Osteoblast (primary cell): ENCODE results near the gene FXR2. TPM values are rescaled to one million over a fixed set of nuclear protein-coding genes. Genes with fewer than 3 reads are reported as not detected.

Source experiments
- DNase-seq: peaks from one replicate; pipeline ENCODE4 v3.0.0; 2011; ENCODE audit warnings: low spot score, mixed read lengths; ENCODE audit not compliant: insufficient read length; ENCODE audit errors: missing footprints
- H2AFZ ChIP-seq: 2 replicates; pipeline ENCODE4 v1.6.0; 2011; ENCODE audit warnings: mild to moderate bottlenecking, low read length
- H3K27ac ChIP-seq: 2 replicates; pipeline ENCODE4 v1.5.1; 2011; ENCODE audit warnings: mild to moderate bottlenecking, low read depth, low read length, moderate library complexity
- H3K27me3 ChIP-seq: 2 replicates; pipeline ENCODE4 v1.6.0; 2012; ENCODE audit warnings: mild to moderate bottlenecking, control low read depth, inconsistent platforms, low read length, moderate library complexity; ENCODE audit not compliant: insufficient read depth
- H3K36me3 ChIP-seq: 2 replicates; pipeline ENCODE4 v1.5.1; 2011; ENCODE audit warnings: mild to moderate bottlenecking, low read length, control low read depth, moderate library complexity; ENCODE audit not compliant: insufficient read depth
- H3K4me1 ChIP-seq: 2 replicates; pipeline ENCODE4 v1.5.1; 2011; ENCODE audit warnings: mild to moderate bottlenecking, low read length, control low read depth, moderate library complexity; ENCODE audit not compliant: insufficient read depth
- H3K4me2 ChIP-seq: 2 replicates; pipeline ENCODE4 v1.6.0; 2011; ENCODE audit warnings: mild to moderate bottlenecking, low read length; ENCODE audit not compliant: insufficient read depth
- H3K4me3 ChIP-seq: fragments of 200-600 bp; sonication (generic); 3 replicates; pipeline ENCODE4 v1.5.1; 2012; ENCODE audit warnings: mild to moderate bottlenecking, low read length, inconsistent platforms; ENCODE audit not compliant: insufficient read depth
- H3K79me2 ChIP-seq: 2 replicates; pipeline ENCODE4 v1.6.0; 2012; ENCODE audit warnings: mild to moderate bottlenecking, low read length, control low read depth, inconsistent platforms; ENCODE audit not compliant: insufficient read depth
- H3K9me3 ChIP-seq: 2 replicates; pipeline ENCODE4 v1.5.1; 2011; ENCODE audit warnings: low read depth, low read length, control low read depth
- H4K20me1 ChIP-seq: 2 replicates; pipeline ENCODE4 v1.6.0; 2012; ENCODE audit warnings: mild to moderate bottlenecking, low read length, control low read depth; ENCODE audit not compliant: insufficient read depth
- total RNA-seq: library from RNA; depleted of rRNA; stranded (reverse); fragments of >200 nt; gene quantifications from 2 replicates; pipeline ENCODE4 v1.2.3, GENCODE V29; 2012
- TF ChIP-seq, protein P1 (sequence below): IDR thresholded peaks from 2 replicates; pipeline ENCODE4 v1.5.1; 2011; ENCODE audit warnings: mild to moderate bottlenecking, low read depth, low read length, moderate library complexity; ENCODE audit errors: extremely low read depth

Gene FXR2
- total RNA-seq, 1 donor: 42.7 TPM

DNA sequence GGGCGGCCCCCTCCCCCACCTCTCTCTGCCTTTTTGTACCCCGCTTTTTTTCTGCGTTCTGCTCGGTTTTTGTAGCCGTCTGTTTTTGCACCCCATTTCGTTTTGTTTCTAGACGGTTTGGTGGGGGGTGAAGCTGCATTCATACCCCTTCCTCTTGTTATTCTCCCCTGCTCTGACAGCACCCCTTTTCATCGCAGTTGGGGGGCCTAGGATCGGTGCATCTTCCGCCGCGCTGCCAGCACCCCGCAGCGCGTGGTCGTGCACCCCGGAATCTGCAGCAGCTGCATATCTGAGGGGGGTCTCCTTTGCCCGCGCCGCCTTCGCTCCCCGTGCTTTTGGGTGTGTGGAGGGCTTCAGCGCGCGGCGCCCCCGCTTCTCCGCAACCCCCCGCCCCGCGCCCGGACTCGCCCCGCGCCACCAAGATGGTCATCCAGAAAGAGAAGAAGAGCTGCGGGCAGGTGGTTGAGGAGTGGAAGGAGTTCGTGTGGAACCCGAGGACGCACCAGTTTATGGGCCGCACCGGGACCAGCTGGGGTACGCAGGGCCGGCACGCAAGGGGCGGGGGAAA, 36.5 kb upstream of the FXR2 start:
- H3K79me2 ChIP-seq: no peaks in the 10 kb centered on the region
- no peaks in the 10 kb centered on the region for H3K9me3 ChIP-seq
- no peaks in the 10 kb centered on the region for H3K36me3 ChIP-seq
- no peak overlapping the region for H2AFZ ChIP-seq
- peak overlapping the region; percentile 46 for H3K4me2 ChIP-seq
- H4K20me1 ChIP-seq: no peaks in the 10 kb centered on the region
- no peak overlapping the region for H3K27ac ChIP-seq
- H3K27me3 ChIP-seq: peaks cover 55% of the 10 kb centered on the region
- no peak overlapping the region for H3K4me3 ChIP-seq
- no peaks in the 10 kb centered on the region for H3K4me1 ChIP-seq
- TF ChIP-seq, protein P1, sequence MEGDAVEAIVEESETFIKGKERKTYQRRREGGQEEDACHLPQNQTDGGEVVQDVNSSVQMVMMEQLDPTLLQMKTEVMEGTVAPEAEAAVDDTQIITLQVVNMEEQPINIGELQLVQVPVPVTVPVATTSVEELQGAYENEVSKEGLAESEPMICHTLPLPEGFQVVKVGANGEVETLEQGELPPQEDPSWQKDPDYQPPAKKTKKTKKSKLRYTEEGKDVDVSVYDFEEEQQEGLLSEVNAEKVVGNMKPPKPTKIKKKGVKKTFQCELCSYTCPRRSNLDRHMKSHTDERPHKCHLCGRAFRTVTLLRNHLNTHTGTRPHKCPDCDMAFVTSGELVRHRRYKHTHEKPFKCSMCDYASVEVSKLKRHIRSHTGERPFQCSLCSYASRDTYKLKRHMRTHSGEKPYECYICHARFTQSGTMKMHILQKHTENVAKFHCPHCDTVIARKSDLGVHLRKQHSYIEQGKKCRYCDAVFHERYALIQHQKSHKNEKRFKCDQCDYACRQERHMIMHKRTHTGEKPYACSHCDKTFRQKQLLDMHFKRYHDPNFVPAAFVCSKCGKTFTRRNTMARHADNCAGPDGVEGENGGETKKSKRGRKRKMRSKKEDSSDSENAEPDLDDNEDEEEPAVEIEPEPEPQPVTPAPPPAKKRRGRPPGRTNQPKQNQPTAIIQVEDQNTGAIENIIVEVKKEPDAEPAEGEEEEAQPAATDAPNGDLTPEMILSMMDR: no peak
- DNase-seq: peak; percentile 73

DNA sequence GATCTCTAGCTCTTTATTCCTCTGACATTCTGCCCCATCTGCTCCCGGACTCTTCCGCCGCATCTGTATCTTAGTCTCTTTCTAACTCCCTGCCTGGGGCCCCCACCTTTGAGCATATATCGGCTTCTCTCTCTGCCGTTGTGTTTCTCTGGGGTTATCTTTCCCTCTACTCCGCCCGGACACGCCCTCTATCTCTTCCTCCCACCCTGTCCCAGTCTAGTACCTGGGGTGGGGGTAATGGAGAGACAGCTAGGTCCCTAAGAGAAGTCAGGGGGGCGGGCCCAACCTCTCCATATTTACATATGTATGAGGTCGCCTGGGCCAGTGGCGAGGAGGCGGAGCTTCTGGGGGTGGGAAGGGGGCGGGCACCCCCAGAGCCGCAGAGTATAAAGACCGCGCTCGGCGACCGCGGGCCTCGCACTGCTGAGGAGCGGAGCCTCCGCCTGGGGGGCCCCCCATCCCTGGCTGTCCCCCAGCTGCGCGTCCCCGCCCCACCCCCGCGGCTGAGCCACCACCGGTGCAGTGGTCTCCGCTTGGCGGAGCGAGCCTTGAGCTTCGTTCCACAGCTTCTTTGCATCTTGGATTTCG, 35.9 kb upstream of the FXR2 start, which contains the start of gene ATP1B2:
ATP1B2 (plus strand) TSS at position 418 of the 588 bp plus-strand sequence. CDS start 593 bp downstream, outside the sequence.
- no peaks in the 10 kb centered on the region for H3K79me2 ChIP-seq

DNA sequence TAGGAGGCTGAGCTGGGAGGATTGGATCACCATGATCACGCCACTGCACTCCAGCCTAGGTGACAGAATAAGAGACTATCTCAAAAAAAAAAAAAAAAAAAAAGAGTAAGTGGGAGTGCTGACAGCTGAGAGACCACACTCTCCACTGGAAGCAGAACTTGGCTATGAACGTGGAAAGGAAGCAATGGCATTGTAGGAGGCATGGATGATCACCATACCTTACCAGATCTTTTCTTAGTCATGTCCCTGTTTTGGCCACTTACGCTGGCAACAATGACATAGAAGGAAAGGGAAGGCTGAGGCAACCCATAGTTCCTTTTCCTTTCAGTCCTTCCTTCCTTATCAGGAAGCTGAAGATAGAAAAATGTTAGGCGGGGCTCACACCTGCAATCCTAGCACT, 32.3 kb upstream of the FXR2 start:
- Histone ChIP-seq H3K9me3 (no peaks in the 10 kb centered on the region), H3K4me1 (no peaks in the 10 kb centered on the region), H3K27ac (no peak overlapping the region), H3K79me2 (no peaks in the 10 kb centered on the region), H2AFZ (no peak overlapping the region), H3K36me3 (no peaks in the 10 kb centered on the region), H3K27me3 (peaks cover 23% of the 10 kb centered on the region), H3K4me3 (no peak overlapping the region), H3K4me2 (no peak overlapping the region), H4K20me1 (no peaks in the 10 kb centered on the region)
- TF ChIP-seq, protein P1: no peak
- DNase-seq: no peak

More for the DNA sequence above, 35.9 kb upstream of the FXR2 start, which contains the start of gene ATP1B2:
- Histone ChIP-seq H4K20me1 (no peaks in the 10 kb centered on the region), H3K4me1 (no peaks in the 10 kb centered on the region), H3K27me3 (peaks cover 55% of the 10 kb centered on the region), H3K27ac (no peak within 1 kb of the TSS), H3K9me3 (no peaks in the 10 kb centered on the region), H2AFZ (peak within 1 kb of the TSS; percentile 7), H3K4me3 (peak within 1 kb of the TSS; percentile 47), H3K4me2 (peak within 1 kb of the TSS; percentile 58), H3K36me3 (no peaks in the 10 kb centered on the region)
- TF ChIP-seq, protein P1: no peak
- DNase-seq: peak; percentile 86

DNA sequence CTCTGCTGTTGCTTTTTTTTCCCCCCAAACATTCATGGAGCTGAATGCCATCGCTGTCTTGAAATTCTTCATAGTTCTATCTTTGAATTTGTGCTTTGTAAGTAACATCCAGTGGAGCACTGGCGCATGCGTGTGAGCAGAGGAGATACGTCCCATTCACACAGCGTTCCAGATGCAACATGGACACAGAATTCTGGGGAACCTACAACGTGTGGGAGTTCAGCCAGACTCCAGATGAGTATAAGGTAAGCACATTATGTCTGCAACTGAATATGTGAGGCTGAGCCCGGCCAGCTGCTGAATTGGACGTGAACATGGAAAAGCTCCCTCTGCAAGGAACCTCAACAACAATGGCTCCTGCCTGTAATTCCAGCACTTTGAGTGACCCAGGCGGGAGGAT, 31.8 kb upstream of the FXR2 start:
- peaks cover 17% of the 10 kb centered on the region for H3K27me3 ChIP-seq

More for the DNA sequence above, 31.8 kb upstream of the FXR2 start:
- no peaks in the 10 kb centered on the region for H3K79me2 ChIP-seq
- no peak overlapping the region for H2AFZ ChIP-seq
- no peaks in the 10 kb centered on the region for H3K9me3 ChIP-seq
- no peak for DNase-seq
- TF ChIP-seq, protein P1: no peak
- H3K4me3 ChIP-seq: no peak overlapping the region
- H4K20me1 ChIP-seq: no peaks in the 10 kb centered on the region
- H3K36me3 ChIP-seq: no peaks in the 10 kb centered on the region
- H3K4me2 ChIP-seq: no peak overlapping the region
- H3K4me1 ChIP-seq: no peaks in the 10 kb centered on the region
- no peak overlapping the region for H3K27ac ChIP-seq
